ENCODE measurements around the gene SPDEF.

Gene SPDEF

DNA sequence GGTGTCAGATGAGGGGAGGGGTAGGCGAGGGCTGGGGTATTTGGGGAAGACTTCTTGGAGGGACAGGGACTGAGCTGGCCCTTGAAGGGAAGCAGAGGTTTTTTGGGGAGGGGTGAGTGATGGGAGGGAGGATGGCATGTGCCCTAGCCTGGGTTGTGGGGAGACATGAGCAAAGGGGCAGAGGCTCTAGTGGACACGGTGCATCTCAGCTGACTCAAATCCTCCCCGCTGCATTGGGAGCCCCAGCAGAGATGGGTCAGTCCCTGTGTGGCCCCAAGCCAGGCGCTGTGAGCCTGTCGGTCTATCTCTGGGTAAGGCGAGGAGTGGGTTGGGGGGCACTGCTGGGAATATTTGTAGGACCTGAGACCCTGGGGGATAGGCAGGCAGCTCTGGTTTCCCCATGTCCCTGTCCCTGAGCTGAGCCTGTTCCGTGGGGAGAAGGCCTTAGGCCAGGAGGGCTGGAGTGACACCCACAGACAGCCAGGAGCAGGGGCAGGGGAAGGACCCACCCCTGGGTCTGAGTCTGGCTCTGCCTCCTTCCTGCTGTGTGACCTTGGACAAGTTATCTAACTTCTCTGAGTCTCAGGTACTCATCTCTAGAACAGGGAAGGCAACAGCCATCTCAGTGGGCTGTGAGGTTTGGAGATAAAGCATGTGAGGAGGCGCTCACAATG is 36.0 kb downstream of the SPDEF start:
- no peak overlapping the region for H3K4me3 ChIP-seq (ENCODE audit: low read depth, low read length)
- no peak for DNase-seq (ENCODE audit: low read depth)

DNA sequence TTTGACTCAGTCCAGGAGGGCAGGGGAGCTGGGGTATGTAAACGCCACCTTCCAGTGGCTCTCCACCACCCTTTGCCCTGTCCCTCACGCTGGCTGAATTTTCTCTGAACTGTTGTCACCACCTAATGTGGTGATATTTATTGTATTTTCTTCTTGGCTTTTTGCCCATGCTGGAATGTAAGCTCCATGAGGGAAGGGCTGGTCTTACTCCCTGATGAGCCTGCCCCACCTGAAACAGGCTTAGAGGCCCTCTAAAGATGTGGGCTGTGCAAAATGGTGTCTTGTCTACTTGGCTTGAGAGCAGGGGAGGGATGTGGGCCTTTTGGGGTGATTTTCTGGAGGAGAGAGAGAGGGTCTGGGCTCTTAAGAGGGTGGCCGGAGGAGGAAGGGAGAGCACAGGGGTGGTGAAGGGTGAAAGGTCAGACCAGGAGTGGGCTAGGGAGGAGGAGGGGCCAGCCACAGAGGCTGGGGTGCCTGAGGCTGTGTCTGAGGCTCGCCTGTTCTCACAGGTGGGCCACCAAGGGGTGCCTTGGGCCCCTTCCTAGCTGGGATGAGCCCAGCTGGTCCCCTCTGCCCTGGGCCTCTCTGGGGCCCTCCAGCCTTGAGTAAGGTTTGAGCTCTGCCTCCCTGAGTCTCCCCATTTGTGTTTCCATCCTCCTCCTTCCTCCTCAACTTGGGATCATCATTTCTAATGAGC is 37.3 kb downstream of the SPDEF start:
- H3K4me3 ChIP-seq (ENCODE audit: low read depth, low read length): no peak overlapping the region
- no peak for DNase-seq (ENCODE audit: low read depth)

DNA sequence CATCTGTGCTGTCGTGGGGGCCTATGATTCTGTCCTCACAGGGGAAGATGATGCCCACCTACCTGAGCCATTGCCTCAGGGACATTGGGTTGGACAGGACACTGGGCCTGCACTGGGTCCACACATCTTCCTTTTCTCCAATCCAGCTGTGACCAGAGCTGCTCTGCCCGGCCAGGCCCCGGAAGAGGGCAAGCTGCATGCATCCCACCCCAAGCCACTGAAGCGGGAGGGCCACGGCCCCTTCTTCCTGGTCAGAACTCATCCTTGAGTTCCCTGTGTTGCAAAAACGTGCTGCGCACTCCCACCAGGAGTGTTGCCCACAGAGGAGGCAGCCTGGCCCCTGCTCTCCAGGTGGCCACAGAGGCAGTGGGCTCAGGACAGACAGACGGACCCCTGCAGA is 38.2 kb downstream of the SPDEF start:
- no peak overlapping the region for H3K4me3 ChIP-seq (ENCODE audit: low read depth, low read length)
- no peak for DNase-seq (ENCODE audit: low read depth)

DNA sequence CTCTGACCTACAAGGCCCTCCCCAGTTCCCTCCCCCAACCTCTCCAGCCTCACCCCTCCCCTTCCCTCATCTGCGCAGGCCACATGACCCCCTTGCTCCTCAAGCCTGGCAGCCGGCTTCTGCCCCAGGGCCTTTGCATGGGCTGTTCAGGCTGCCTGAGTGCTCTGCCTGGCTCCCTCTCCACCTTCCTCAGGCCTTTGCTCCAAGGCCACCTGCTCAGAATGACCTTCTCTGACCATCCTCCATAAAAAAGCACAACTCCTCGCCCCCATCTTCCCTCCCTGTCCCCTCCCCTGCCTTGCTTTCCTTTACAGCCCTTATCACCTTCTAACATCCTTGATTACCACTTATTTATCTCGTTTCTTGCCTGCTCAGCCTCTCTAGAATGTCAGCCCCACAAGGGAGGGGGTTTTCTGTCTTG is 38.7 kb downstream of the SPDEF start:
- H3K4me3 ChIP-seq (ENCODE audit: low read depth, low read length): no peak overlapping the region
- no peak for DNase-seq (ENCODE audit: low read depth)

DNA sequence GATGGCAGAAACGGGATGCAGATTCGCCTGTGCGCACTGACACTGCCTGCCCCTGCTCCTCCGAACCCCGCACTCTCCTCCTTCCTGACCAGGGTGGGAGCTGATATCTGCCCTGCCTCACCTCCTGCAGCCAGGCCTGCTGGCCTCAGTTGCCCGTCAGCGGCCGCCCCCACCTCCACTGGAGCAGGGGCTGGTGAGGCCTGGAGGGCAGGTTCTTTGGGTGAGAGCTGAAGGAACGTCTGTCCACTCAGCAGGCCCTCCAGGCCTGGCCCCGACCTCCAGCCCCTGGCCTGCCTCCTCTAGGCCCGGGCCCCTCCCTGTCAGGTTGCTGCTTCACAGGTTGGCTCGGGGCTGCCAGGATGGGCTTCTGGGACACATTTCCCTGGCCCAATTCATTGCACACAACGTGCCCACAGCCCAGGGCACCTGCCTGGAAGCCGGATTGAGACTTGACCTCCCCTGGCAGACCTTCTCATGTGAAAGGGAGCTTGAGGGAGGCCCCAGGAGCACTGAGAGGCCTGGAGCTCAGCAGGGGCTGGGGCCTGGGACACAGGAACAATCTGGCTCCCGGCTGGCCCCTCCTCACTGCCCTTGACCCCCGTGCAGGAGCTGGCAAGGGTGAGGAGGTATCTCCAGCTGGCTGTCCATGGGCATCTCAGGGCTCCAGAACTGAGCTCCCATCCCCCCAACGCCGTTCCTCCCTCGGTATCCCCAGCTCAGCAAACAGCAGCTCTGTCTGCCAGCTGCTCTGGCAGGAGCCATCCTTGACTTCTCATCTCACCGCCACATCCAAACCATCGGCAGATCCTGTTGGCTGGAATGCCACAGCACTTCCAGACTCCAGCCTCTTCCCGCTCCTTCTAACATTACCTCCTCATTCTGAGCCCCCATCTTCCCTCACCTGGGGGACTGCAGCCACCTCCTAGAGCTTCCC is 39.5 kb downstream of the SPDEF start:
- H3K4me3 ChIP-seq (ENCODE audit: low read depth, low read length): no peak overlapping the region
- no peak for DNase-seq (ENCODE audit: low read depth)

DNA sequence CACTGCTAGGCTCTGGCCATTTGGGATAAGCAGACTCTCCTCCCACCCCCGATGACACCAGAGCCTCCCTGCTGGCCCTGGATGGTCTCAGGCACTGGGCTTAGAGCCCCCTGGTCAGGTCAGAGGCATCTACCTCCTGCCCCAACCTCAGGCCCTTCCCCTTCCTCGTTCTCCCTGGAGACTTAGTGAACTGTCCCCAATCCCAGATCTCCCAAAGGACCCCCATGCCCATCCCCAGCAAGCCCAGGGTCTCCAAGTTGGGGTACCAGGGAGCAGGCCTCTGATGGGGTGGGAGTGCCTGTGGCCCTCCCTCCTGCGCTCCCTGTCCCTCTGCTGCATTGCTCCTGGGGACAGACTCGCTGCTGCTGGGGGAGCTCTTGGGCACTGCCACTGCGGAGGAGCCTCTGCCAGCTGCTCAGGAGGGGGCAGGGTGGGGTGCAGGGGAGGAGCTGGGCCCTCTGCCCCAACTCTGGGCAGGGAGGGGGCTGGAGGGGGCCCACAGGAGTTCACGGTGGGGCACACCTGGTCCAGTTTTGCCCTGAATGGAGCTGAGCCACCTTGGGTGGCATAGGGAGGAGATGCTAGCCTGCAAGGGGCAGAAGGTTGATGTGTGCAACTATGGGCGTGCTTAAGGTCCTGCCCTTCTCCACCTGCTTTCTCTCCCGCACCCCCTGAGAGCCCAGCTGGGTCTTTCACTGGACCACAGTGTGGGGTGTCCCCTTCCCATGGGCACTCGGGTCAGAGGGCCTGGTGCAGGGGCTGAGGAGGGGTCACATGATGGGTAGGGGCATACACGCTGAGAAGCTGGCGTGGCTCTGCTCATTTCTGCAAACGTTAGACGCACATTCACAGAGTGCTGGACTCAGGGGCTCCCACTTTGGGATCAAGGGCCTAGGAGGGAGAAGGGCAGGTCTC is 40.4 kb downstream of the SPDEF start:
- no peak for DNase-seq (ENCODE audit: low read depth)
- no peak overlapping the region for H3K4me3 ChIP-seq (ENCODE audit: low read depth, low read length)

DNA sequence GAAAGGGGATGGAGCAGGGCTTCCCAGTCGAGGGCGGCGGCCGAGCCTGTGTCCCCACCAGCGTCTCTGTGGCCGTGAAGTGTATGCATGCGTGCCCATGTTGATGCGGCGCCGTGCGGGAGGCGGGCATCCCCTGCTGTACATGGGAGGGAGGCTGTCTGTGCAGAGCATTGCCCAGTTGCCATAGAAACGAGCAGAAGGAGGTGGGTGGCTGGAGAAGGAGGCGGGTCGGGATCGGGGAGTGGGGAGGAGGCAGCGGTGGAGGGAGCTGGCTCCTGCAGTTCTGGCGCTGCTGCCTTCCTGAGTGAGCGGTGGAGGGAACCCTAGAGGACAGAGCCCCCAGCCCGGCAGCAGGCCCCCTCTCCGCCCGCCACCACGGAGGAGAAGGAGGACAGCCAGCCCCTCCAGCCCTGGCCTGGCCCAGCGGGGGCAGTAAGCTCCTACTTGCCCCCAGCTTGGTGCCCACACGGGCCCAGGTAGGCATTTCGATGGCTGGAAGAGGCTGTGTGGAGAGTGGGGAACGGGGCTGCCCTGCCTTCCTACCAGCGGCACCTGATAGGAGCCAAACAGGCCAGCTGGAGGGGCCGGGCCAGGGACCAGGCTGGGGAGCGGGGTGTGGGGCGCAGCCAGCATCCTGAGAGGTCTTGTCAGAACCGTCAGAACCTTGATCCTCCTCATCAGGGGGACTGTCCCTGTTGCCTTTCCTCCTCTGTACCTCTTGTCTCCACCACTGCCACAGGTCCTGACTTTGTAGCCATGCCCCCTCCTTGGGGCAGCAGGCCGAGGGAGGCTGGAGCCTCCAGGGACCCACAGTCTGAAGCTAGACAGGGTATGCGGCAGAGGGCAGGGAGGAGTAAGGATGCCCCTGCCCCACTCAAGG is 41.3 kb downstream of the SPDEF start:
- DNase-seq (ENCODE audit: low read depth): peak; percentile 40

DNA sequence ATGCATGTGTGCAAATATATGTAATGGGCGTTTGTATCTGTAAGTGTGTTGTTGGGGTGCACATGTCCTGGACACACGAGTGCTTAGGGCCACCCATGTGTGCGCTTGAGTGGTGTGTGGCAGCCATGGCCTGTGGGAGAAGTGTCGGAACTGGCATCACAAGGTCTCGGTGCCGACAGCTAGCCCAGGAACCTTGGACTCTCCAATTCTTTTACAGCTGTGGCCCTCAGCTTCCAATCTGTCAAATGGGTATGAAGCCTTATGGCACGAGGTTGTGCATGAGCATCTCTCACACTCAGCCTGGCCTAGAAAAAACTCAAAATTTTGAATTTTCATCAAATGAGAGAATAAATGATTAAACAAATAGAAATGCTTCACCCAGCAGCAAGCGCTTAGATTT is 42.0 kb downstream of the SPDEF start:
- no peak overlapping the region for H3K4me3 ChIP-seq (ENCODE audit: low read depth, low read length)

More for the DNA sequence above, 41.3 kb downstream of the SPDEF start:
- H3K4me3 ChIP-seq (ENCODE audit: low read depth, low read length): no peak overlapping the region

DNA sequence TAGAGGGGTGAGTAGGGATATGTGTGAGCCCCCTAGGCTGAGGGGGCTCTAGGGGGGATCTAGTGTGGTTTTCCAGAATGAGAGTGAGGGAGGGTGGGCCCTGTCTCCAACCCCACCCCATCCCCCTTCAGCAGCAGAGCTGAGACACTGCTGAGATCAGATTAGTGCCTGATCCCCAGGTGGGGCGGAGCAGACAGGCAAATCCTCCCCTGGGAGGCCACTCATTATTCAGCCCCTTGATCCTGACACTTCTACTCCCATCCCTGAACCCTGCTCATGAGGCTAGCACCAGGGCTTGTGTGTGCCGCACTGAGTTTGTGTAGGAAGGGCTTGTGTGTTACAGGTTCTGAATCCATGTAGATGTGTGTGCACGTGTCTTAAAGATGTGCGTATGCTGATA is 42.5 kb downstream of the SPDEF start:
- DNase-seq (ENCODE audit: low read depth): no peak
- H3K4me3 ChIP-seq (ENCODE audit: low read depth, low read length): no peak overlapping the region

More for the DNA sequence above, 42.0 kb downstream of the SPDEF start:
- DNase-seq (ENCODE audit: low read depth): no peak

DNA sequence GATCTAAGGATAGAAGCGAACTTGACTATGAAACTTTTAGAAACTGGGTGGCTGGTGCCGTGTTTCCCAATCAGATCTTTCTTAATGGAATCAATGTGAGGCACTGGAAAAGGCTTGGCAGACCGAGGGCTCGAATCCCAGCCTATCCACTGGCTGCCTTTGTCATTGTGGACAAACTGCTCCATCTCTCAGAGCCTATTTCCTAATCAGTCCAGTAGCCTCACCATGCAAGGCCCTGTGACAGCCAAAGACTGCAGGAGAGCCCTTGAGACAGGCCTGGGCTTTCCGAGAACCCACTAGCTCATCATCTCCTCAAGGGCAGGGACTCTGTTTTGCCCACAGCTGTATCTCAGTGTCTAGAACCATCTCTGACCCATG is 43.4 kb downstream of the SPDEF start:
- no peak for DNase-seq (ENCODE audit: low read depth)
- no peak overlapping the region for H3K4me3 ChIP-seq (ENCODE audit: low read depth, low read length)

DNA sequence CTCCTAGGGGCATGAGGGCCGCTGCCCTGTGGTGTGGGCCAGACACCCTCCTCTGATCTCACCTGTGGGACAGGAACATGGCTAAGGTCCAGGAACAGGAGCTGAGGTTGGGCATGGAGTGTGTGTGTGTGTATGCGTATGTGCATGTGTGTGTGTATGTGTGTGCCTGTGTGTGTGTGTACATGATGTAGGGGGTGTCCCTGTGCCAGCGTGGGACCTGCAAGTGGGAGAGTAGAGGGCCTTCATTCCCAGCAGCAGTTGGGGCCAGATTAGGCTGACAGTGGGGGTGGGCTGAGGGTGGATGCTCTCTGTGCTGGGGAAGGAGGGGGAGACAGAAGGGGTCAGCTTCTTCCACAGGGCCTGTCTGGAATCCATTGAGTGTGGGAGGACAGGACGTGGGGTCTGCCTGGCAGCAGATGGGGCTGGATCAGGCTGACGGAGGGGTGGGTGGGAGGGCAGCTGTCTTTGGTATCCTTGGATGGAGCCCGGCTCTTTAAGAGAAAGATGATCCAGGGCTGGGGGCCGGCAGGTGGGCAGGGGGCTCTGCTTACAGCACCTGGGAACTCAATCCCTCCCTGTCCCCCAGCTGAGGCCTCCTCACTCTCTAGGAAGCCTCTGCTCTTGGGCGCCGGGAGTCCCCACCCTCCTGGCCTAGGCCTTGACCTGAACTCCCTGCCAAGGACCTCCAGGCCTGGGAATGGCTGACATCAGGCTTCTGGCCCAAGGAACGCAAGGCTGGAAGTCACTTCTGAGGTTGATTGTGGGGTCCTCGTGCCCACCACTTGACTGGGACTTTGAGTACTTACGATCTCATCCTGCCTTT is 44.0 kb downstream of the SPDEF start:
- DNase-seq (ENCODE audit: low read depth): no peak

DNA sequence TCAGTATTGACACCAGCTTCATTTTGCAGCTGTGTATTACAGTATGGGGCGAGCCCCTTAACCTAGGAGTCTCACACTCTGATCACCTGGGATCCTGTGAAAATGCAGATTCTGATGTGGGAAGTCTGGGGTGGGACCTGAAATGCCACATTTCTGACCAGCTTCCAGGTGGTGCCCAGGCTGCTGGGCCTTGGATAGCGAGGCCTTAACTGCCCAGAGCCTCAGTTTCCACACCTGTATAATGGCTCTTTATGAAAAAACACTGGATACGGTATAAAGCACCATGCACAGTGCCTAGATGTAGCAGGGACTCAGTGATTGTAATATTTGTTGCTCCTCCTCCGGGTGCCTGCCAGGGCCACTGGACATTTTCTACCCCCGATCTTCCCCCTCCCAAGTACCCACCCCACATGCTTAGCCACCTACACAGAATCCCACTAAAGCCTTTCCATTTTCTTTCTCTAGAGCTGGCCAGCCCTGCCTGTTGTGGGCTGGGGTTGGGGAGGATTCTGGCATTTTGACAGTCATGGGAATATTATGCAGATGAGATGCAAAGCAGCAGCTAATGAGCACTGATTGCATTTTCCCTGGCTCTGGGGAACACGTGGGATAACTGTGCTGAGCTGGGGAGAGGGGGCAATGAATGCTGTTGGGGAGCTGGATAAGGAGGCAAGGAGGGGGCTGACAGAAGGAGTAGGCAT is 44.8 kb downstream of the SPDEF start:
- no peak for DNase-seq (ENCODE audit: low read depth)
- no peak overlapping the region for H3K4me3 ChIP-seq (ENCODE audit: low read depth, low read length)

More for the DNA sequence above, 44.0 kb downstream of the SPDEF start:
- no peak overlapping the region for H3K4me3 ChIP-seq (ENCODE audit: low read depth, low read length)

DNA sequence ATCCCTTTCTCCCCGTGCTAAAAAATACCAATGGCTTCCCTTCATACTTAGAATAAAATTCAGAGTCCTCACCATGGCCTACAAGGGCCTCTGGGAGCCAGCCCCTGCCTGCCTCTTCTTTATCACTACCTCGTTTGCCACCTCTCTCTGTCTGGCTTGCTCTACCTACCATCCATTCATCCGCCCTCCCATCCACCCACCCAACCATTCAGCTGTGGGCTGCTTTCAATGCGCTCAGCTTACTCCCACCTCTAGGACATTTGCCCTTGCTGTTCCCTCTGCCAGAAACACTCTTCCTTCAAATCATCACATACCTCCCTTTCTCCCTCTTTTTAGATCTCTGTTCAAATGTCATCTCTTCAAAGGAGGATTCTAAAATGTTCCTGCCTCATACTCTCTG is 45.8 kb downstream of the SPDEF start:
- no peak overlapping the region for H3K4me3 ChIP-seq (ENCODE audit: low read depth, low read length)
- DNase-seq (ENCODE audit: low read depth): no peak

DNA sequence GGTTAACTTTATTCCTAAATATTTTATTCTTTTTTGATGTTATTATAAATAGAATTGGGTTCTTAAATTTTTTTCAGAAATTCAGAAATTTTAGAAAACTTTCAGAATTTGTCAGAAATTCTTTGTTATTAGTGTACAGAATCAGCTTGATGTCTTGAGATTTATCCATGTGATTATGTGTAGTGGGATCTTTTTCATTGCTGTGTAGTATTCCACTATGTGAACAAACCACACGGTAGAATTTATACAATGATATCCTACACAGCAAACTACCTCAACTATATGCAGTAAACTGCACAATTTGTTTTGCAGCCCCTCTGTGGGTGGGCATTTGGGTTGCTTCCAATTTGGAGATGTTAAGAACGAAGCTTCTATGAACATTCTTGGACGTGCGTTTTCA is 46.3 kb downstream of the SPDEF start:
- DNase-seq (ENCODE audit: low read depth): no peak
- no peak overlapping the region for H3K4me3 ChIP-seq (ENCODE audit: low read depth, low read length)

DNA sequence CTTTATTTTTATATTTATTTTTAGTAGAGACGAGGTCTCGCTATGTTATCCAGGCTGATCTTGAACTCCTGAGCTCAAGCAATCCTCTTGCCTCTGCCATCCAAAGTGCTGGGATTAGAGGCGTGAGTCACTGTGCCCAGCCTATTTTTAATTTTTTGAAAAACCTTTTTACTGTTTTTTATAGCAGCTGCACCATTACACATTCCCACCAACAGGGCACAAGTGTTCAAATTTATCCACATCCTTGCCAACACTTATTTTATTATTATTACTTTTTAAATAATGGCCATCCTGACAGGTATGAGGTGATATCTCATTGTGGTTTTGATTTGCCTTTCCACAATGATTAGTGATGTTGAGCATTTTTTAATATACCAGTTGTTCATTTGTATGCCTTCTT is 47.7 kb downstream of the SPDEF start:
- H3K4me3 ChIP-seq (ENCODE audit: low read depth, low read length): no peak overlapping the region
- no peak for DNase-seq (ENCODE audit: low read depth)

DNA sequence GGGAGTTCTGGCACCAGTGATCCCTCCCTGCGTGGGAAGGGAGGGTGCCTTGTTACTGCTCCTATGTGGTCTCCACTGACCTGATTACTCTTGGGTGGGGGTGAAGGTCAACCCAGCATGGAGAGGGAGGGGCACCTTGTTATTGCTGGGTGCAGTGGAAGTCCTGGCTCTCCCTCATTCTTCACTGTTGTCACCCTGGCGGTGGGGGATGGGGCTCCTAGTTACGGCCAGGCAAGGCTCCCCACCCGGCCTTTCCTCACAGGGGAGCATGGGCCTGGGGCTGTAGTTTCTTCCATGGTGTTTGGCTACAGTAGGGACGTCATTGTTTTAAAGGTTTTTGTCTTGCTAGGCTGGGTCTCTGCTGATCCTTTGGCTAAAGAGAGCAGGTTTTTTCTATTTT is 49.4 kb downstream of the SPDEF start:
- DNase-seq (ENCODE audit: low read depth): no peak
- H3K4me3 ChIP-seq (ENCODE audit: low read depth, low read length): no peak overlapping the region

DNA sequence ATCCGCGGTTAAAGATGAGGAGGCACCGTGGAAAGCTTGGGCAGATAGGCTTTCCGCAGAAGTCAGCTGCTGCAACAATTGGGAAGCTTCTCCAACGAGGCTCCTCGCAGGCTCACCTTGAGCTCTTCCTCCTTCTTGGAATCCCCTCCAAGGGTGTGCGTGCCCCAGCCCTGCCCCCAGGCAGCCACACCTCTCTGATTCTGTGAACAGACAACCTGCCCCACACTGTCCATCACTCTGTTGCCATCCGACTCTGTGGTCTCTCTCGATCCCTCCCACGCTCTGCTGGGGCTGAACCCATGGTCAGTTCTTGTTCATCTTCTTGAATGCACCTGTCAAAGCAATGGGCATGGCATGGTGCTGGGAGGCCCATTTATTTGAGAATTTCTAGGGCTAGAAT is 58.7 kb downstream of the SPDEF start:
- no peak overlapping the region for H3K4me3 ChIP-seq (ENCODE audit: low read depth, low read length)
- no peak for DNase-seq (ENCODE audit: low read depth)
